PC-9 (cell line): Measurements from ENCODE around the gene CUX1. TPM values are rescaled to one million over a fixed set of nuclear protein-coding genes. Genes with fewer than 3 reads are reported as not detected.

Experiments
- BruUV-seq: library from RNA; stranded (reverse); fragments of 400-500 nt; replicated peaks from 2 replicates; lab custom pipeline; 2021; lab: Mats Ljungman, UMichigan
- CTCF ChIA-PET: fragments of 300-600 bp; sonication (Branson Sonifier 250); formaldehyde crosslinking; loops from one replicate; lab custom pipeline; 2022; ENCODE audit warnings: antibody characterized with exemption; lab: Charles Lee
- POLR2A ChIA-PET: fragments of 300-600 bp; sonication (Branson Sonifier 250); formaldehyde crosslinking; loops from one replicate; lab custom pipeline; 2022; ENCODE audit warnings: antibody characterized with exemption; ENCODE audit not compliant: unreplicated experiment; lab: Charles Lee
- DNase-seq, 2 experiments: peaks; one replicate each; pipeline versions ENCODE4 v3.0.0 to v3.0.0-alpha.2; 2015 to 2022; ENCODE audit warnings: mixed read lengths in 1 of 2
- H2AFZ ChIP-seq: fragments of 200-600 bp; sonication (generic); 2 replicates; pipeline ENCODE4 v1.8.1; 2017; ENCODE audit warnings: antibody characterized with exemption
- H3F3A ChIP-seq: fragments of 200-600 bp; sonication (generic); 2 replicates; pipeline ENCODE4 v1.8.1; 2017; ENCODE audit warnings: antibody characterized with exemption, mild to moderate bottlenecking, low read depth; ENCODE audit not compliant: insufficient read depth
- H3K27ac ChIP-seq: fragments of 200-600 bp; sonication (generic); 2 replicates; pipeline ENCODE4 v1.6.1; 2016; ENCODE audit warnings: mixed run types
- H3K27me3 ChIP-seq: fragments of 200-600 bp; sonication (generic); 2 replicates; pipeline ENCODE4 v1.6.1; 2016; ENCODE audit warnings: low read depth, mixed run types; ENCODE audit not compliant: insufficient read depth
- H3K36me3 ChIP-seq: fragments of 200-600 bp; sonication (generic); 2 replicates; pipeline ENCODE4 v1.6.1; 2016; ENCODE audit warnings: low read depth, mixed run types
- H3K4me1 ChIP-seq: fragments of 200-600 bp; sonication (generic); replicated peaks from 2 replicates; pipeline ENCODE4 v1.6.1; 2016; ENCODE audit warnings: mixed run types; ENCODE audit not compliant: insufficient read depth
- H3K4me2 ChIP-seq: fragments of 200-600 bp; sonication (generic); 2 replicates; pipeline ENCODE4 v1.6.1; 2017; ENCODE audit warnings: mixed run types
- H3K4me3 ChIP-seq: fragments of 200-600 bp; sonication (generic); 2 replicates; pipeline ENCODE4 v1.6.1; 2016; ENCODE audit warnings: mixed run types
- H3K79me2 ChIP-seq: fragments of 200-600 bp; sonication (generic); 2 replicates; pipeline ENCODE4 v1.6.1; 2017; ENCODE audit warnings: low read depth, mixed run types
- H3K9me2 ChIP-seq: fragments of 200-600 bp; sonication (generic); 2 replicates; pipeline ENCODE4 v1.8.1; 2017; ENCODE audit warnings: mild to moderate bottlenecking; ENCODE audit not compliant: insufficient read depth
- H3K9me3 ChIP-seq: fragments of 200-600 bp; sonication (generic); 2 replicates; pipeline ENCODE4 v1.8.1; 2016; ENCODE audit warnings: low read depth; ENCODE audit not compliant: insufficient read depth
- H4K20me1 ChIP-seq: fragments of 200-600 bp; sonication (generic); 2 replicates; pipeline ENCODE4 v1.8.1; 2017; ENCODE audit not compliant: insufficient read depth
- CTCF ChIP-seq: fragments of 200-600 bp; sonication (generic); conservative IDR thresholded peaks from 2 replicates; pipeline ENCODE4 v1.6.1; 2017; ENCODE audit warnings: mixed run types, antibody characterized with exemption, mild to moderate bottlenecking, moderate library complexity
- EZH2 ChIP-seq: fragments of 200-600 bp; sonication (generic); IDR thresholded peaks from 2 replicates; pipeline ENCODE4 v1.8.0; 2017; ENCODE audit warnings: antibody characterized with exemption, low read depth
- intact Hi-C: fragments of 100-400 bp; cut with micrococcal nuclease; formaldehyde crosslinking; loops from one replicate; pipeline ENCODE4 v1.10.0; 2022; ENCODE audit not compliant: unreplicated experiment
- total RNA-seq: library from RNA; stranded (reverse); gene quantifications from 2 replicates; pipeline ENCODE4 v1.2.3, GENCODE V29; 2021

CUX1 gene
- total RNA-seq, 1 experiment from 2014 or later, result 83.3 TPM

- Histone ChIP-seq H3K36me3 (no peaks in the 10 kb centered on the region), H3K9me2 (no peaks in the 10 kb centered on the region), H2AFZ (no peak overlapping the region), H3K27me3 (no peaks in the 10 kb centered on the region), H3F3A (no peaks in the 10 kb centered on the region), H4K20me1 (0 out of 2 replicates have a peak, but pooled peaks cover 2% of the 10 kb centered on the region), H3K79me2 (no peaks in the 10 kb centered on the region), H3K4me2 (no peak overlapping the region), H3K4me1 (no peaks in the 10 kb centered on the region), H3K4me3 (no peak overlapping the region), H3K27ac (no peak overlapping the region), H3K9me3 (no peaks in the 10 kb centered on the region)
- CTCF ChIA-PET, result no interaction called here
- POLR2A ChIA-PET, result interaction anchor here (0.7 kb wide), 1 partner anchor 57 kb away, joined by 6 read pairs; no protein-coding TSS in a partner anchor
- no peak for DNase-seq
- no peak for TF ChIP-seq CTCF
- no peak for TF ChIP-seq EZH2
- no TSS peak for BruUV-seq
- intact Hi-C loops, result no loop called here
These were observed 181.4 kb downstream of the CUX1 start for GRCh38 chr7:101998906-101999240.

- TF ChIP-seq CTCF, result no peak
- no peaks in the 10 kb centered on the region for H3K79me2 ChIP-seq
- no TSS peak for BruUV-seq
- intact Hi-C loops, result no loop called here
- H3K4me1 ChIP-seq, result no peaks in the 10 kb centered on the region
- no peak overlapping the region for H2AFZ ChIP-seq
- H3K4me3 ChIP-seq, result no peak overlapping the region
- H3K27ac ChIP-seq, result no peak overlapping the region
- no peak overlapping the region for H3K4me2 ChIP-seq
- no peaks in the 10 kb centered on the region for H3F3A ChIP-seq
- CTCF ChIA-PET, result no interaction called here
- H3K27me3 ChIP-seq, result no peaks in the 10 kb centered on the region
- no peaks in the 10 kb centered on the region for H3K36me3 ChIP-seq
- H3K9me2 ChIP-seq, result no peaks in the 10 kb centered on the region
- DNase-seq, result no peak
- POLR2A ChIA-PET, result interaction anchor here (0.7 kb wide), 1 partner anchor 57 kb away, joined by 6 read pairs; no protein-coding TSS in a partner anchor
- peaks cover 5% of the 10 kb centered on the region; the same call in 1 of the 2 replicates for H4K20me1 ChIP-seq
- no peaks in the 10 kb centered on the region for H3K9me3 ChIP-seq
These were observed 182.0 kb downstream of the CUX1 start for GRCh38 chr7:101999393-101999792.

DNA sequence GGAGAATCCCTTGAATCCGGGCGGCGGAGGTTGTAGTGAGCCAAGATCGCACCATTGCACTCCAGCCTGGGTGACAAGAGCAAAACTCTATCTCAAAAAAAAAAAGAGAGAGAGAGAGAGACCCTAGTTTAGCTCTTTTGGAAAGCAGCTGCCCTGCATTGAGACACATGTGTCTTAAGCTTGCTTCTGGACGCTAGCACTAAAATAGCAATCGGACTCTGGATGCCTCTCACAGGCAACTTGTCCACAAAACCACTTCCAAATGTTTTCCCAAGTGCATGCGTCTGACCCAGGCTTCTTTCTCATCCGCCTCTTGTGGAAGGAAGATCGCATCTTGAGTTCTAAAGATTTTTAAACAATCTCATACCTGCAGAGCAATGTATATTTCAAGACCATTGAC, 182.7 kb downstream of the CUX1 start:
- Histone ChIP-seq H3K4me1 (no peaks in the 10 kb centered on the region), H3K79me2 (no peaks in the 10 kb centered on the region), H3K9me3 (no peaks in the 10 kb centered on the region), H3K27me3 (no peaks in the 10 kb centered on the region), H3K27ac (no peak overlapping the region), H2AFZ (no peak overlapping the region), H3F3A (no peaks in the 10 kb centered on the region), H3K4me3 (no peak overlapping the region), H4K20me1 (peaks cover 9% of the 10 kb centered on the region; the same call in 1 of the 2 replicates), H3K4me2 (no peak overlapping the region), H3K36me3 (no peaks in the 10 kb centered on the region), H3K9me2 (no peaks in the 10 kb centered on the region)
- intact Hi-C loops, result loop anchor here (10.0 kb wide), 3 partner anchors 65 to 235 kb away; no protein-coding TSS in a partner anchor
- POLR2A ChIA-PET, result no interaction called here
- CTCF ChIA-PET, result no interaction called here
- no peak for DNase-seq
- no TSS peak for BruUV-seq
- TF ChIP-seq CTCF (no peak), EZH2 (no peak)
